Measurements from ENCODE around the gene CD177.
"Not testable (repeated sequence)": the region's sequence is repeated elsewhere in the genome, so short reads cannot be mapped to it uniquely, and the experiment has no call there.

DNA sequence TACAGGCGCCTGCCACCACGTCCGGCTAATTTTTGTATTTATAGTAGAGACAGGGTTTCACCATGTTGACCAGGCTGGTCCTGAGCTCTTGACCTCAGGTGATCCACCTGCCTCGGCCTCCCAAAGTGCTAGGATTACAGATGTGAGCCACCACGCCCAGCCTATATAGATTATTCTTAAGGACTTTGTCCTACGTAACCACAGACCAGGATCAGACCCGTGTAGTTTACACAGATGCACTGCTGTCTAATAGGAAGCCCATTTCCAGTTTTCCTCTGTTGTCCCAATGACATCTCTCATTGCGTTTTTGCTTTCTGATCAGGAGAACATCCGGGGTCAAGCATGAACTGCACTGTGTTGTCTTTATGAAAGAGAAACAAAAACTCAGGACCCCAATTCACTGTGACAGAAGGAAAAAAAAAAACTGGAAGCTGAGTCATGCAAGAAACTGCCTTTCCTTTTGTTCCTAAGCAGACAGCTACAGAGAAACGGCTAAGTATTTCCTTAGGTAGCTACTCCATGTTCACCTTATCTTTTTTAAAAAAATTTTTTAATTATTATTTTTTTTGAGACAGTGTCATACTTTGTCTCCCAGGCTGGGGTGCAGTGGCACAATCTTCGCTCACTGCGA is 29.2 kb downstream of the CD177 start:
- TF ChIP-seq, protein P1, sequence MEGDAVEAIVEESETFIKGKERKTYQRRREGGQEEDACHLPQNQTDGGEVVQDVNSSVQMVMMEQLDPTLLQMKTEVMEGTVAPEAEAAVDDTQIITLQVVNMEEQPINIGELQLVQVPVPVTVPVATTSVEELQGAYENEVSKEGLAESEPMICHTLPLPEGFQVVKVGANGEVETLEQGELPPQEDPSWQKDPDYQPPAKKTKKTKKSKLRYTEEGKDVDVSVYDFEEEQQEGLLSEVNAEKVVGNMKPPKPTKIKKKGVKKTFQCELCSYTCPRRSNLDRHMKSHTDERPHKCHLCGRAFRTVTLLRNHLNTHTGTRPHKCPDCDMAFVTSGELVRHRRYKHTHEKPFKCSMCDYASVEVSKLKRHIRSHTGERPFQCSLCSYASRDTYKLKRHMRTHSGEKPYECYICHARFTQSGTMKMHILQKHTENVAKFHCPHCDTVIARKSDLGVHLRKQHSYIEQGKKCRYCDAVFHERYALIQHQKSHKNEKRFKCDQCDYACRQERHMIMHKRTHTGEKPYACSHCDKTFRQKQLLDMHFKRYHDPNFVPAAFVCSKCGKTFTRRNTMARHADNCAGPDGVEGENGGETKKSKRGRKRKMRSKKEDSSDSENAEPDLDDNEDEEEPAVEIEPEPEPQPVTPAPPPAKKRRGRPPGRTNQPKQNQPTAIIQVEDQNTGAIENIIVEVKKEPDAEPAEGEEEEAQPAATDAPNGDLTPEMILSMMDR (IDR thresholded peaks at IDR 0.05), result not testable (repeated sequence)
- TF ChIP-seq POLR2A (IDR thresholded peaks at IDR 0.05), result not testable (repeated sequence)
